HepG2 (cell line): ENCODE results near the gene INKA1.

Experiments
- BRD4 ChIP-seq: sonication (generic); formaldehyde crosslinking; IDR thresholded peaks from 2 replicates; pipeline ENCODE4 v1.4.0; 2020; ENCODE audit warnings: missing genetic modification reagents
- CHD2 ChIP-seq: IDR thresholded peaks from 2 replicates; pipeline ENCODE4 v1.6.1; 2011; ENCODE audit warnings: low read depth, low read length, improper control_type of control experiment
- EP300 ChIP-seq, 3 experiments: sonication (generic) in 1 of 3; formaldehyde crosslinking in 1 of 3; IDR thresholded peaks; 2 replicates each; pipeline versions ENCODE4 v1.5.1 to v1.6.1; 2011 to 2020; ENCODE audit warnings: low read depth in 2 of 3, low read length in 2 of 3, borderline replicate concordance in 1 of 3, improper control_type of control experiment in 1 of 3, mild to moderate bottlenecking in 1 of 3, missing genetic modification reagents in 1 of 3, moderate library complexity in 1 of 3
- FOSL1 ChIP-seq: sonication (generic); formaldehyde crosslinking; IDR thresholded peaks from 2 replicates; pipeline ENCODE4 v1.9.0; 2021; ENCODE audit warnings: missing genetic modification reagents, borderline replicate concordance
- HHEX ChIP-seq: IDR thresholded peaks from 2 replicates; pipeline ENCODE4 v1.6.1; 2016; ENCODE audit warnings: control low read depth
- KLF9 ChIP-seq: IDR thresholded peaks from 2 replicates; pipeline ENCODE4 v1.6.1; 2016; ENCODE audit warnings: low read depth
- KMT2A ChIP-seq: sonication (generic); formaldehyde crosslinking; IDR thresholded peaks from 2 replicates; pipeline ENCODE4 v1.4.0; 2020; ENCODE audit warnings: missing genetic modification reagents
- MZF1 ChIP-seq: sonication (generic); formaldehyde crosslinking; IDR thresholded peaks from 2 replicates; pipeline ENCODE4 v1.8.1; 2023; ENCODE audit warnings: mild to moderate bottlenecking, missing genetic modification reagents, borderline replicate concordance
- POLR2A ChIP-seq, 2 experiments: IDR thresholded peaks; 2 replicates each; pipeline ENCODE4 v1.6.1; 2011; ENCODE audit warnings: low read depth in 2 of 2, low read length in 2 of 2, mild to moderate bottlenecking in 1 of 2, moderate library complexity in 1 of 2; ENCODE audit not compliant: insufficient read depth in 1 of 2
- RARA ChIP-seq: IDR thresholded peaks from 2 replicates; pipeline ENCODE4 v1.6.1; 2016; ENCODE audit warnings: missing genetic modification reagents, missing compliant biosample characterization
- SP4 ChIP-seq: sonication (generic); formaldehyde crosslinking; IDR thresholded peaks from 2 replicates; pipeline ENCODE4 v1.8.1; 2023; ENCODE audit warnings: mild to moderate bottlenecking, missing genetic modification reagents
- ZNF350 ChIP-seq: sonication (generic); formaldehyde crosslinking; IDR thresholded peaks from 2 replicates; pipeline ENCODE4 v1.4.0; 2020; ENCODE audit warnings: mild to moderate bottlenecking, low read depth, missing genetic modification reagents, borderline replicate concordance
- TF ChIP-seq, protein P1 (sequence below): fragments of 450-650 bp; IDR thresholded peaks from 2 replicates; pipeline ENCODE4 v1.6.1; 2017; ENCODE audit warnings: mild to moderate bottlenecking

DNA sequence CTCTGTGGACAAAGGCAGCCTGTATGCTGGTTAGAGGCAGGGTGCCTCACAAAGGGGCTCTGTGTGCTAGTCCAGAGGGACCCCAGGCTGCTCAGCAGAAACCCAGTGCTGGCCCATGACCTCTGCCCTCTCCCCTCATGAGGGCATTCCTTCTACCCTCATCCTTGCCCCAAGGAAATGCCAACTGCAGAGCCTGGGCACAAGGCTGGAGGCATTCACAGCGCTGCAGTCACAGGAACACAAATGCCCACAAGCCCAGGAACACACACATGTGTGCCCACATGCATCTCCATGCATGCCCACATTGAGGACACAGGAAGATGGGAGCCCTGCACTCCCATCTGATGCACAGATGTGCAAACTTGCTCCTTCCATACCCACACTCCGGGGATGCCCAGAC lies 3.8 kb downstream of the INKA1 start:
- TF ChIP-seq MZF1 (CRISPR knock-in tag) (no peak), KLF9 (CRISPR knock-in tag) (no peak), RARA (CRISPR knock-in tag) (no peak), CHD2 (no peak), KMT2A (CRISPR knock-in tag) (no peak), POLR2A (IDR thresholded peaks at IDR 0.05; ENCODE audit: insufficient read depth in 1 of 2, low read depth in 2 of 2, low read length in 2 of 2) (no peak), ZNF350 (CRISPR knock-in tag) (no peak), HHEX (no peak), FOSL1 (CRISPR knock-in tag) (no peak), EP300 (IDR thresholded peaks at IDR 0.05; ENCODE audit: low read depth in 2 of 2, low read length in 2 of 2) (no peak), EP300 (CRISPR knock-in tag; IDR thresholded peaks at IDR 0.05; ENCODE audit: borderline replicate concordance) (no peak), BRD4 (CRISPR knock-in tag) (no peak), SP4 (no peak)
- TF ChIP-seq, protein P1, sequence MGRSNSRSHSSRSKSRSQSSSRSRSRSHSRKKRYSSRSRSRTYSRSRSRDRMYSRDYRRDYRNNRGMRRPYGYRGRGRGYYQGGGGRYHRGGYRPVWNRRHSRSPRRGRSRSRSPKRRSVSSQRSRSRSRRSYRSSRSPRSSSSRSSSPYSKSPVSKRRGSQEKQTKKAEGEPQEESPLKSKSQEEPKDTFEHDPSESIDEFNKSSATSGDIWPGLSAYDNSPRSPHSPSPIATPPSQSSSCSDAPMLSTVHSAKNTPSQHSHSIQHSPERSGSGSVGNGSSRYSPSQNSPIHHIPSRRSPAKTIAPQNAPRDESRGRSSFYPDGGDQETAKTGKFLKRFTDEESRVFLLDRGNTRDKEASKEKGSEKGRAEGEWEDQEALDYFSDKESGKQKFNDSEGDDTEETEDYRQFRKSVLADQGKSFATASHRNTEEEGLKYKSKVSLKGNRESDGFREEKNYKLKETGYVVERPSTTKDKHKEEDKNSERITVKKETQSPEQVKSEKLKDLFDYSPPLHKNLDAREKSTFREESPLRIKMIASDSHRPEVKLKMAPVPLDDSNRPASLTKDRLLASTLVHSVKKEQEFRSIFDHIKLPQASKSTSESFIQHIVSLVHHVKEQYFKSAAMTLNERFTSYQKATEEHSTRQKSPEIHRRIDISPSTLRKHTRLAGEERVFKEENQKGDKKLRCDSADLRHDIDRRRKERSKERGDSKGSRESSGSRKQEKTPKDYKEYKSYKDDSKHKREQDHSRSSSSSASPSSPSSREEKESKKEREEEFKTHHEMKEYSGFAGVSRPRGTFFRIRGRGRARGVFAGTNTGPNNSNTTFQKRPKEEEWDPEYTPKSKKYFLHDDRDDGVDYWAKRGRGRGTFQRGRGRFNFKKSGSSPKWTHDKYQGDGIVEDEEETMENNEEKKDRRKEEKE = no peak
